HEK293 (cell line): Measurements from ENCODE around the gene SLC35C1.

Experiments
- CTCF ChIA-PET: fragments of 350-600 bp; formaldehyde crosslinking; extraction: SDS; loops from one replicate; lab custom pipeline; 2021; ENCODE audit warnings: antibody characterized with exemption; lab: Yijun Ruan, JAX
- POLR2A ChIA-PET: fragments of 300-600 bp; formaldehyde crosslinking; extraction: SDS; loops from one replicate; lab custom pipeline; 2020; ENCODE audit warnings: antibody characterized with exemption, inconsistent platforms; lab: Yijun Ruan, JAX
- H3K27ac ChIP-seq: fragments of 200-500 bp; sonication (Bioruptor generic); 2 replicates; pipeline ENCODE4 v1.5.1; 2014; ENCODE audit warnings: low read depth, low read length, control low read depth, inconsistent platforms; ENCODE audit errors: extremely low read depth
- H3K36me3 ChIP-seq, 2 experiments: fragments of 200-500 bp in 1 of 2; sonication (Bioruptor generic) in 1 of 2; 1 replicate in 1 of 2; 2 replicates in 1 of 2; pipeline ENCODE4 v1.5.1; 2014 to 2017; ENCODE audit warnings: inconsistent platforms in 2 of 2, low read length in 2 of 2; ENCODE audit not compliant: control insufficient read depth in 2 of 2, insufficient read depth in 1 of 2
- H3K4me1 ChIP-seq: fragments of 200-500 bp; sonication (Bioruptor generic); 2 replicates; pipeline ENCODE4 v1.5.1; 2014; ENCODE audit warnings: mild to moderate bottlenecking, low read length, inconsistent platforms; ENCODE audit not compliant: control insufficient read depth, insufficient read depth
- H3K4me3 ChIP-seq: 2 replicates; pipeline ENCODE4 v1.5.1; 2011; ENCODE audit warnings: low read depth, mild to moderate bottlenecking, control low read depth, low read length, moderate library complexity
- H3K9me3 ChIP-seq: fragments of 200-500 bp; sonication (Bioruptor generic); 2 replicates; pipeline ENCODE4 v1.5.1; 2014; ENCODE audit warnings: low read depth, low read length, inconsistent platforms; ENCODE audit not compliant: control insufficient read depth, insufficient read depth
- EGR2 ChIP-seq: fragments of 450-650 bp; formaldehyde crosslinking; IDR thresholded peaks from 2 replicates; pipeline ENCODE4 v1.5.1; 2016; ENCODE audit warnings: low read depth, missing biosample characterization, missing genetic modification characterization
- GLIS2 ChIP-seq: fragments of 450-650 bp; formaldehyde crosslinking; IDR thresholded peaks from 2 replicates; pipeline ENCODE4 v1.5.1; 2016; ENCODE audit warnings: missing biosample characterization, missing genetic modification characterization
- HOXC10 ChIP-seq: sonication (generic); formaldehyde crosslinking; IDR thresholded peaks from 2 replicates; pipeline ENCODE4 v1.8.1; 2023; ENCODE audit warnings: mild to moderate bottlenecking, missing genetic modification reagents
- INSM2 ChIP-seq: fragments of 450-650 bp; formaldehyde crosslinking; IDR thresholded peaks from 2 replicates; pipeline ENCODE4 v1.5.1; 2016; ENCODE audit warnings: missing biosample characterization, missing genetic modification characterization
- KLF1 ChIP-seq: fragments of 450-650 bp; formaldehyde crosslinking; IDR thresholded peaks from 2 replicates; pipeline ENCODE4 v1.5.1; 2016; ENCODE audit warnings: missing biosample characterization, missing genetic modification characterization
- SETDB1 ChIP-seq: IDR thresholded peaks from one replicate; pipeline ENCODE4 v1.6.1; 2017; ENCODE audit warnings: mild to moderate bottlenecking, low read length, moderate library complexity, mixed read lengths; ENCODE audit not compliant: insufficient read length
- SP2 ChIP-seq: fragments of 450-650 bp; formaldehyde crosslinking; IDR thresholded peaks from 2 replicates; pipeline ENCODE4 v1.5.1; 2016; ENCODE audit warnings: missing biosample characterization, missing genetic modification characterization
- ZBTB10 ChIP-seq: fragments of 450-650 bp; formaldehyde crosslinking; IDR thresholded peaks from 2 replicates; pipeline ENCODE4 v1.5.1; 2016; ENCODE audit warnings: missing biosample characterization, missing genetic modification characterization
- ZBTB20 ChIP-seq: fragments of 450-650 bp; formaldehyde crosslinking; IDR thresholded peaks from 2 replicates; pipeline ENCODE4 v1.5.1; 2016; ENCODE audit warnings: missing biosample characterization, missing genetic modification characterization
- ZNF114 ChIP-seq: fragments of 450-650 bp; formaldehyde crosslinking; IDR thresholded peaks from 2 replicates; pipeline ENCODE4 v1.5.0; 2017; ENCODE audit warnings: missing biosample characterization, missing genetic modification characterization
- ZNF138 ChIP-seq: fragments of 450-650 bp; formaldehyde crosslinking; IDR thresholded peaks from 2 replicates; pipeline ENCODE4 v1.5.1; 2016; ENCODE audit warnings: missing biosample characterization, missing genetic modification characterization, borderline replicate concordance
- ZNF280C ChIP-seq: fragments of 450-650 bp; formaldehyde crosslinking; IDR thresholded peaks from 2 replicates; pipeline ENCODE4 v1.5.1; 2016; ENCODE audit warnings: missing biosample characterization, missing genetic modification characterization
- ZNF341 ChIP-seq: fragments of 450-650 bp; formaldehyde crosslinking; IDR thresholded peaks from 2 replicates; pipeline ENCODE4; 2016; ENCODE audit warnings: low read depth, missing biosample characterization, missing genetic modification characterization
- ZNF391 ChIP-seq: fragments of 450-650 bp; formaldehyde crosslinking; IDR thresholded peaks from 2 replicates; pipeline ENCODE4 v1.5.1; 2016; ENCODE audit warnings: low read depth, missing biosample characterization, missing genetic modification characterization, borderline replicate concordance
- ZNF560 ChIP-seq: fragments of 450-650 bp; formaldehyde crosslinking; IDR thresholded peaks from 2 replicates; pipeline ENCODE4 v1.5.1; 2017; ENCODE audit warnings: missing biosample characterization, missing genetic modification characterization, borderline replicate concordance
- ZNF707 ChIP-seq: fragments of 450-650 bp; formaldehyde crosslinking; IDR thresholded peaks from 2 replicates; pipeline ENCODE4 v1.5.1; 2016; ENCODE audit warnings: missing biosample characterization, missing genetic modification characterization
- ZNF791 ChIP-seq: fragments of 450-650 bp; formaldehyde crosslinking; IDR thresholded peaks from 2 replicates; pipeline ENCODE4 v1.5.1; 2016; ENCODE audit warnings: missing biosample characterization, missing genetic modification characterization
- ZNF837 ChIP-seq: fragments of 450-650 bp; formaldehyde crosslinking; IDR thresholded peaks from 2 replicates; pipeline ENCODE4 v1.5.1; 2016; ENCODE audit warnings: missing biosample characterization, missing genetic modification characterization

The SLC35C1 gene

GRCh38 chr11:45846974-45847910 is 42.3 kb downstream of the SLC35C1 start, which contains the start of gene CRY2 (continued):
- no peak for TF ChIP-seq ZNF560 (tag by site-specific recombination)
- TF ChIP-seq, all 188 proteins: peak for 40

GRCh38 chr11:45847911-45848316 is 43.0 kb downstream of the SLC35C1 start:
- TF ChIP-seq ZNF391 = no peak
- peak; percentile 26; the same call in 1 of the 2 replicates for TF ChIP-seq ZBTB20
- no peak for TF ChIP-seq ZNF837 (tag by site-specific recombination)
- peak; percentile 33; the same call in 1 of the 2 replicates for TF ChIP-seq ZNF341 (tag by site-specific recombination)
- TF ChIP-seq ZBTB10 (tag by site-specific recombination) = no peak
- TF ChIP-seq SP2 = peak; percentile 27; the same call in 1 of the 2 replicates
- TF ChIP-seq ZNF707 = no peak
- no peak for TF ChIP-seq INSM2
- TF ChIP-seq, all 188 proteins: peak for 3
- Histone ChIP-seq H3K4me3 (peak overlapping the region; percentile 96), H3K27ac (no peak overlapping the region), H3K4me1 (no peaks in the 10 kb centered on the region), H3K36me3 (no peaks in the 10 kb centered on the region), H3K9me3 (no peaks in the 10 kb centered on the region)
- ChIA-PET POLR2A (interaction anchor here (0.6 to 2.3 kb wide), 4 partner anchors 11 to 70 kb away, joined by 3 to 10 read pairs (median 4); partner anchors contain the start of gene PEX16), CTCF (no interaction called here)

GRCh38 chr11:45848654-45849081 is 43.7 kb downstream of the SLC35C1 start:
- ChIA-PET POLR2A (interaction anchor here (0.6 kb wide), 2 partner anchors 10 to 11 kb away, joined by 4 read pairs; no protein-coding TSS in a partner anchor), CTCF (no interaction called here)
- no peaks in the 10 kb centered on the region for H3K4me1 ChIP-seq
- H3K27ac ChIP-seq = no peak overlapping the region
- H3K36me3 ChIP-seq = no peaks in the 10 kb centered on the region
- no peaks in the 10 kb centered on the region for H3K9me3 ChIP-seq
- no peak overlapping the region for H3K4me3 ChIP-seq
- TF ChIP-seq ZNF791 (tag by site-specific recombination) (no peak), ZNF114 (no peak), GLIS2 (tag by site-specific recombination) (no peak), EGR2 (tag by site-specific recombination) (no peak), ZNF138 (tag by site-specific recombination) (no peak), SETDB1 (no peak), HOXC10 (CRISPR knock-in tag) (no peak), KLF1 (tag by site-specific recombination) (no peak), ZNF280C (tag by site-specific recombination) (no peak)
